GM19468 (cell line): ENCODE data around the gene DYSF.

Source experiments
- ATAC-seq: cut with Tn5 transposase; IDR thresholded peaks from one replicate; pipeline ENCODE4 v1.9.1; 2021; ENCODE audit warnings: mild to moderate bottlenecking, moderate library complexity, moderate number of reproducible peaks; ENCODE audit not compliant: unreplicated experiment; ENCODE audit errors: extremely low read depth

The DYSF gene

DNA sequence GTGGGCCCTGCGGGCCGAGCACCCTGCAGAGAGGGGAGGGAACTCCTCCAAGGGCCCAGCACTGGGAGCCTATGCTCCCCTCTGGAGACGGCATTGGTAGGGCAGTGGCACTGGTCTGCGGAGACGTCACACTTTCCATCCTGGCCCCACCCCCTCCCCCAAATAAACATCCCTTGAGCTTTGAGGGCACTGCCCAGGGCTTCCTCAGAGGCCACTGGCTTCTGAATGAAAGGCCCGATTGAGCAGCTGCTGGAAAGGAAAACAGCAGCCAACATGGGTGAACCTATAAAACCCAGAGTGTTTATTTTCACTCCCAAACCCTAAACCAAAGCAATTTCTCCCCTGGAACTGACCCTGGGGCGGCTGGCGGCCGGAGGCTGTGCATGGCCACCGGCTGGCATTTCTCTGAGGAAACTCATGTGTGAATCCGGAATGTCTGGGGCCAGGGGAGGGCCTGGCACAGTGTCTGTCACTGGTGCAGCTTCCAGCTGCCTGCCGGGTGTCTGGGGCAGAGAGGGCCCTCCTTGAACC lies 138.9 kb downstream of the DYSF start:
- no peak for ATAC-seq

DNA sequence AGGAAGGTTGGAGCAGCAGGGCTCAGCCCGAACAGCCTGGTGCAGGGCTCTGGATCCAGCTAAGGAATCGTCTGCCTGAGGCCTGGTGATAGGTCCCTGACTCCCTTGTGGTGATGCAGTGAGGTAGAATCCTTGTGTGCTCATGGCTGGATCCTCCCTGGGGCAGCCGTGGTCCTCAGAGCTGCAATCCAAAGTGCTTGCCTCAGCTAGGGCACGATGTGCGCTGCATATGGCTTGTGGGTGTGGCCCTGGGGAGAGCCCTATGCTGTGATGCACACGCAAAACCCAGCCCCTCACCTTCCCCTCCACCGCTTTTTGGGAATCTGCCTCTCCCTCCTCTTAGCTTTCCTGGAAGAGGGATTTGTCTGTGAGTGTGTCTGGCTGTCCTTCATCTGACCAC lies 142.2 kb downstream of the DYSF start:
- ATAC-seq, result no peak

GRCh38 chr2:71596011-71596410 lies 142.7 kb downstream of the DYSF start:
- ATAC-seq, result no peak

GRCh38 chr2:71597756-71598155 lies 144.4 kb downstream of the DYSF start:
- no peak for ATAC-seq

- no peak for ATAC-seq
Observed at GRCh38 chr2:71598526-71598925, 145.2 kb downstream of the DYSF start.

- no peak for ATAC-seq
Observed at GRCh38 chr2:71599038-71599437, 145.7 kb downstream of the DYSF start.

GRCh38 chr2:71599646-71600236 lies 146.4 kb downstream of the DYSF start:
- ATAC-seq, result no peak

DNA sequence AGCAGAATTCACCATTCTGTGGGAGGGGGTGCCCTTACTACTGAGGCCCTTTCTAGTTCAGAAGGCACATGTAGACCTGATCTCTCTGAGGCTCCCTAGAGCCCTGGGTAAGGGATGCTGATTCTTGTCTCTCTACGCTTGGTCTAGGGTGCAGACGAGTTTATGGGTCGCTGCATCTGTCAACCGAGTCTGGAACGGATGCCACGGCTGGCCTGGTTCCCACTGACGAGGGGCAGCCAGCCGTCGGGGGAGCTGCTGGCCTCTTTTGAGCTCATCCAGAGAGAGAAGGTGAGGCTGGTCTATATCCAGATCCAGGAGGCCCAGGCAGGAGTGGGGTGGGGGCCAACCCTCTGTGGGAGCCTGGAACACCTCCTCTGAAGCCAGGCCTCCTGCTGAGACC lies 147.2 kb downstream of the DYSF start:
- no peak for ATAC-seq

GRCh38 chr2:71601136-71602114 lies 148.1 kb downstream of the DYSF start:
- no peak for ATAC-seq

- ATAC-seq, result no peak
Observed at GRCh38 chr2:71602115-71602495, 148.7 kb downstream of the DYSF start.

DNA sequence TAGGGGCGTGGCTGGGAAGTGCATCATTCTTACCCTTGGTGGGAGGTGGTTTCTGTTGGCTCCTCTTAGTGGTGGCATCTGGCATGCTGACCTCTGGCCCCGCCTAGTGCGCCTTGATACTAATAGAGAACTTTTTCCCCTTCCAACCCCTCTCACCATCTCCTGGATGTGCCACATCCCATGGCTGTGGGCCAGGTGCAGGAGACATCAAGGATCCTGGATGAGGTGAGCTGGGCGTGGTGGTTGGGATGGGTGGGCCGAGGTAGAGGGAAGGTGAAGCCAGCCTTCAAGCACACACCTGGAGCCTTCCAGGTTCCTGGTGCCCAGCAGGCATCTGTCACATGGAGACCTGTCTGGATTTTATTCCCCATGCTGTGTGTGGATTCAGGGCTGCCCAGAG lies 149.2 kb downstream of the DYSF start:
- ATAC-seq, result no peak

- ATAC-seq, result no peak
Observed at GRCh38 chr2:71603311-71603811, 150.0 kb downstream of the DYSF start.

- no peak for ATAC-seq
Observed at GRCh38 chr2:71603851-71604725, 150.7 kb downstream of the DYSF start.

DNA sequence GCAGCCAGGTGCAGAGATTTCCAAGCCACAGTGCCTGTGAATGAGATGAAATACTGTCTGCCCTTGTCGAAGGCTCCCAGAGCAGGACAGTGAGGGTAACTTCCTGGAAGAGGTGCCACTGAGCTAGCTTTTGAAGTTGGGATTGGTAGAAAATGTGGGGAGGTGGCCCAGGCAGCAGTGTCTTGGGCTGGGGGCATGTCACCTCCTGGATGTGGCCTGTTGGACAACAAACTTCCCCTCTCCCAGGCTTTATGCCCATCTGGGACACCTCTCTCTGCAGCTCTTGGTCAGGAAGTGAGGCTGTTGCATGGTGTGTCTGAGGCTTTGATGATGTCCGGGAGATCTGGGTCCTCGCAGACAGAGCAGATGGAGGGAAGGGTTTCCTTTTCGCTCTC lies 151.4 kb downstream of the DYSF start:
- ATAC-seq, result no peak

DNA sequence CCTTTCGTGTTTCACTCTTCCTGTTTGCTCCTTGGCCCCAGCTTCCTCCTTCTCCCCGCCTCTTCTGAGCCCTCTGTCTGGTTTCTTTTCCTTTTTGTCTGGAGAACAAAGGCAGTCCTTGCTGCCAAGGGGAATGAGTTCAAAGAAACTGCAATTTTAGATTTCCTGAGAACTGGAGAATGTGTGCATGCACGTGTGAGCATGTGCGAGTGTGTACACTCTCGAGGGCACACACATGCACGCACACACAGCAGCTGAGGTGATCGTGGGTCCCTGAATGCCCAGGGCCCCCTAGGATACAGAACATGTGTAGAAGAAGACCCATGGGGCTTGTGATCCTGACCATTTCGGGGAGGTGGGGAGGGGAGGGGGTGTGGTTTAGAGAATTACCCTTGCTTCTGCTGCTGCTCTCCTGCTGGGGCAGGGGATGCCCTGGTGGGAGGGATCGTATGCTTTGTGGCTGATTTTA lies 151.8 kb downstream of the DYSF start:
- ATAC-seq, result no peak

- no peak for ATAC-seq
Observed at GRCh38 chr2:71605781-71606241, 152.4 kb downstream of the DYSF start.

DNA sequence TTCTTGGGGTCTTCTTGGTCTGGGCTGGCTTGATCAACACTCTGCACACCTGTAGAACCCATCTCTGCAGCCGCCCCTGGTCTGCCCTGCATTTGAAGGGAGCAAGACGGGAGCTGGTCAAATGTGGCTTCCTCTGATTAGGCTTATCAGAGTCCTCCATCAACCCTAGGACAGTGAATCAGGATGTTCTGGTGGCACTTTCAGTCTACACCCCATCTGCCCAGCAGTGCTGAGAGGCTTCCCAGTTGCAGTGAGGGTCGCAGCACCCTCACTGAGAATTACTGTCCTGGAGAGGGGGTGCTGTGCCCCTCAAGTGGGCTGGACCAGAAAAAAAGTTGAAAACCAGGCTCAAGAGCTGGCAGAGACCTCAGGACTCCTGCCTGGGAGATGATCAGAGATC lies 152.9 kb downstream of the DYSF start:
- no peak for ATAC-seq

- ATAC-seq, result no peak
Observed at GRCh38 chr2:71607151-71607889, 154.0 kb downstream of the DYSF start.

- no peak for ATAC-seq
Observed at GRCh38 chr2:71608034-71608433, 154.7 kb downstream of the DYSF start.
